Lower leg skin (tissue), 4 donors: ENCODE data around the gene ABCD1. TPM values are rescaled to one million over a fixed set of nuclear protein-coding genes. Genes with fewer than 3 reads are reported as not detected.
A peak's percentile ranks its signal among the peaks of the same experiment; 100 is the strongest.
"Not testable (repeated sequence)": the region's sequence is repeated elsewhere in the genome, so short reads cannot be mapped to it uniquely, and the experiment has no call there.

Experiments used
- DNase-seq, 2 donors: peaks; one replicate each; pipeline ENCODE4 v3.0.0-alpha.2; 2019; ENCODE audit warnings: low spot score in 2 of 2
- H3K4me3 ChIP-seq: fragments of 200-600 bp; sonication (generic); 2 replicates; pipeline ENCODE4 v1.5.1; 2017; ENCODE audit warnings: mild to moderate bottlenecking, low read depth; ENCODE audit not compliant: poor library complexity, severe bottlenecking
- POLR2A ChIP-seq, 2 donors: fragments of 450-650 bp; IDR thresholded peaks; one replicate each; pipeline ENCODE4 v1.6.1; 2016 to 2017; ENCODE audit warnings: antibody characterized with exemption in 2 of 2, mild to moderate bottlenecking in 1 of 2, moderate library complexity in 1 of 2
- WGBS, 2 donors: methylation state at CpG; one replicate each; pipeline ENCODE4 v1.1.5; 2018; 5-methylcytosine and 5-hydroxymethylcytosine counted together
- intact Hi-C: fragments of 100-400 bp; cut with DNase I; formaldehyde crosslinking; loops from one replicate; pipeline ENCODE4 v1.15.0; 2023; ENCODE audit warnings: low total_unique reads
- total RNA-seq, 4 donors: library from RNA; depleted of rRNA; stranded (reverse); fragments of >200 nt; gene quantifications; one replicate each; pipeline ENCODE4 v1.1.0, GENCODE V29; 2016
- TF ChIP-seq, protein P1 (sequence below), 3 donors: fragments of 450-650 bp; IDR thresholded peaks; one replicate each; pipeline ENCODE4 v1.5.1; 2016; ENCODE audit warnings: antibody characterized with exemption in 3 of 3, mild to moderate bottlenecking in 3 of 3, moderate library complexity in 2 of 3

Gene ABCD1
- 1 to 10 TPM; 5.0 to 9.3 (median 7.4) TPM for total RNA-seq

DNA sequence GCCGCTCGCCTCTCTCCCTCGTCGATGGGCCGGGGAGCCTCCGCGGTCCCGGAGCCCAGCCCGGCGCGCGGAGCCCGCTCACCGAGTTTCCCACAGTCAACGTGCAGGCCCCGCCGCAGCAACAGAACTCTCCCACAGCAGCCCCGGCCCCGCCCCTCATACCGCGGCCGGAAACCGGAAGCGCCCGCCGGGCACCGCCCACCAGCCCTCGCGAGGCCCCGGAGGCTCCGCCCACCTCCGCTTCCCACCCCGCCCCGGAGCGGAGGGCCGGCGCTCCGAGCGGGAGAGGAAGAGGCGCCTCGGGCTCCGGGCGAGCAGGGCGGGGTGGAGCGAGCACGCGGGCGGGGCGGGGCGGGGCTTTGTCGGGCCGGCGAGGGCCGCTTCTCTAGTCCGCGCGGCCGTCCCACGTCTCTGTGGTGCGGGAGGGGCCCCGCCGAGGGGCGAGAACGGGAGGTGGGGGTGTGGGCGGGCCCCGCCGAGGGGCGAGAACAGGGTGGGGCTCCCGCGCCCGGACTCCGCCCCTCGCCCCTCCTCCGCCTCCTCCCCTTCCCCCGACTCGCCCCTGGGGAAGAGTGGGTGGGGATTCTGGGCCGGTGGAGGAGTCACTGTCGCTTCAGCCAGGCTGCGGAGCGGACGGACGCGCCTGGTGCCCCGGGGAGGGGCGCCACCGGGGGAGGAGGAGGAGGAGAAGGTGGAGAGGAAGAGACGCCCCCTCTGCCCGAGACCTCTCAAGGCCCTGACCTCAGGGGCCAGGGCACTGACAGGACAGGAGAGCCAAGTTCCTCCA, at the start of gene ABCD1, which contains the start of gene BCAP31:
ABCD1 (plus strand) TSS at position 605 of the 787 bp plus-strand sequence. CDS start 411 bp downstream, outside the sequence.
BCAP31 (minus strand) TSS at position 136 of the 787 bp plus-strand sequence. CDS start 1,143 bp downstream, outside the sequence.
- TF ChIP-seq POLR2A (IDR thresholded peaks at IDR 0.05), result peak in 1 of 2 donors; percentile 17
- TF ChIP-seq, protein P1, sequence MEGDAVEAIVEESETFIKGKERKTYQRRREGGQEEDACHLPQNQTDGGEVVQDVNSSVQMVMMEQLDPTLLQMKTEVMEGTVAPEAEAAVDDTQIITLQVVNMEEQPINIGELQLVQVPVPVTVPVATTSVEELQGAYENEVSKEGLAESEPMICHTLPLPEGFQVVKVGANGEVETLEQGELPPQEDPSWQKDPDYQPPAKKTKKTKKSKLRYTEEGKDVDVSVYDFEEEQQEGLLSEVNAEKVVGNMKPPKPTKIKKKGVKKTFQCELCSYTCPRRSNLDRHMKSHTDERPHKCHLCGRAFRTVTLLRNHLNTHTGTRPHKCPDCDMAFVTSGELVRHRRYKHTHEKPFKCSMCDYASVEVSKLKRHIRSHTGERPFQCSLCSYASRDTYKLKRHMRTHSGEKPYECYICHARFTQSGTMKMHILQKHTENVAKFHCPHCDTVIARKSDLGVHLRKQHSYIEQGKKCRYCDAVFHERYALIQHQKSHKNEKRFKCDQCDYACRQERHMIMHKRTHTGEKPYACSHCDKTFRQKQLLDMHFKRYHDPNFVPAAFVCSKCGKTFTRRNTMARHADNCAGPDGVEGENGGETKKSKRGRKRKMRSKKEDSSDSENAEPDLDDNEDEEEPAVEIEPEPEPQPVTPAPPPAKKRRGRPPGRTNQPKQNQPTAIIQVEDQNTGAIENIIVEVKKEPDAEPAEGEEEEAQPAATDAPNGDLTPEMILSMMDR (IDR thresholded peaks at IDR 0.05), result no peak
- DNase-seq, result peak; percentile 79 to 97
- 0 to 50% methylated on average over 6 to 37 of the region's 88 CpGs for WGBS, 2 donors
- peak within 1 kb of the TSS; percentile 57 for H3K4me3 ChIP-seq
- intact Hi-C loops, result no loop called here

DNA sequence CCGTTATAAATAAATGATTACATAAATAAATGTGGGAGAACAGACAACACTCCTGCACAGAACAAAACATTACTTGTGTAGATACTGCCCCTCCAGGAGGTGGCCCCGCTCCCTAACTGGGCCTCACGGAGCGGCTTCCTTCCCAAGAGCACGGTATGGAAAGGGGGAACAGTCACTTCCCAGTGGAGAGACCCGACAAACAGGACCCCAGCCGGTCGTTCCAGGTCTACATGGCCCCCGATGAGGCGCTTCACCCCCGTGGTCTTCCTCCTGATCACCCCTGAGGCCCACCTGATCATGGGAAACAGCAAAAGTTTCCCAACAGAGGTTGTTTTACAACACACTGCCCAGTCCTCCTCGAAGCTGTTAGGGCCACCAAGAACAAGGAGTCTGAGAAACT, 43.5 kb upstream of the ABCD1 start:
- 77 to 80% methylated on average over 12 of the region's 12 CpGs for WGBS, 2 donors
- DNase-seq, result peak in 1 of 2 donors; percentile 70
- intact Hi-C loops, result no loop called here
- no peak for TF ChIP-seq POLR2A (IDR thresholded peaks at IDR 0.05)
- TF ChIP-seq, protein P1 (IDR thresholded peaks at IDR 0.05), result no peak
- no peak overlapping the region for H3K4me3 ChIP-seq

DNA sequence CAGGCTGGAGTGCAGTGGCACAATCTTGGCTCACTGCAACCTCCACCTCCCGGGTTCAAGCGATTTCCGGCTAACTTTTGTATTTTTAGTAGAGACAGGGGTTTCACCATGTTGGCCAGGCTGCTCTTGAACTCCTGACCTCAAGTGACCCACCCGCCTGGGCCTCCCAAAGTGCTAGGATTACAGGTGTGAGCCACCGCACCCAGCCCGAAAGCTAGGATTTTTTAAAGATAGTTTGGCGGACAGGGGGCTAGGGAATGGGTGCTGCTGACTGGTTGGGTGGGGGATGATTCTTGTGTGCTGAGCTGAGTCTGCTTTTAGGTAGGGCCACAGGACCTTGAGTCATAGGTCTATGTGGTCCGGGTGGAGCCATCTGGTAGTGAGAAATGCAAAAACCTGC, 41.2 kb upstream of the ABCD1 start:
- DNase-seq, result peak in 1 of 2 donors; percentile 75
- WGBS, 2 donors, result 97 to 99% methylated on average over 8 of the region's 8 CpGs
- intact Hi-C loops, H3K4me3 ChIP-seq: not testable (repeated sequence)

DNA sequence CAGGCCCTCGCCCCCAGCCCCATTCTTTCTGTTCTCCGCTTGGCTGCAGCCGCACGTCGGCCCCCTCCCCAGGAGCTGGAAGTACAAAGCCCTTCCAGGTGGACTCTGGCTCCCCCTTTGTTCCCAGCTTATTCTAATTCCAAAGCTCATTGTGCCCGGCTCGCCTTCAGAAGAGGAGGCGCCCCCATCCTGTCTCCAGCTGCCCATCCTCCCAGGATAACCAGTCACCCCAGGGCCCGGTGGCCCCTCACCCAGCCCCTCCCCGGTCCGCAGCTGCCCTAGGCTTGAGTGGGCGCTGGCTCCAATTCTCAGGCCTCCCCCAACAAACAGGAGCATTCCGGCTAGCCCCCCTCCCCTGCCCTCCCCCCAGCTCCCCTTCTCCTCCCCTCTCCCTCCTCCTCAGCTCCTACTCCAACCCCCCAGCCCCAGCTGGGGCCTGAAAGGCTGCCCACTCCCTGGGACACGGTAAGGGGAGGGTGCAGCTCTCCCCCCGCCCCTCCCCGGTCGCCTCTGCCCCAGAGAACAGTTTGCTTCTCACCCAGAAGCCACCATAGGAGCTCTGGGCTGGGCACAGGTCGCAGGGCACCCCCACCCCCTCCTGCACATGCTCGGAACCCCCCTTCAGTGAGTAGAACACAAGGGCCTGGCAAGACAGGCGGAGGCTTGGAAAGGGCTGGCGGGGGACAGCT, 40.0 kb upstream of the ABCD1 start:
- no peak overlapping the region for H3K4me3 ChIP-seq
- peak in 1 of 2 donors; percentile 77 for DNase-seq
- intact Hi-C loops, result no loop called here
- WGBS, 2 donors, result 63 to 68% methylated on average over 10 to 21 of the region's 21 CpGs
- TF ChIP-seq, protein P1 (IDR thresholded peaks at IDR 0.05), result no peak
- no peak for TF ChIP-seq POLR2A (IDR thresholded peaks at IDR 0.05)

DNA sequence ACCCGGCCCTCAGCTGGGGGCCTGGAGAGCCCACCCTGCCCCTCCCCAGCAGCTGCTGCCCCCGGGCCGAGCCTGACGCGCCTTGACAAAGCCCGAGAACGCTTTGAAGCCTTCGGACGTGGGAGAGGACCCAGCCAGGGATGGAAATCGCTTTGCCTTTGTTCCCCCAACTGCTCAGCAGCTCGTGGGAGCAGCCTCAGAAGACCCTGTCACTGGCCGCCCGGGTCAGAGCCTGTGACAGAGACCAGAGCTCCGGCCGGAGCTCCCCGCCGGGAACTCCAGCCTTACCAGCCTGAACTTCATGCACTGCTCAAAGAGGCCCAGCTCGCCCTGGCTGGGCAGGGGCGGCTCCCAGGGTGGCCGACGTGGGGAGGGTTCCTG, 39.5 kb upstream of the ABCD1 start:
- DNase-seq, result no peak
- intact Hi-C loops, result no loop called here
- TF ChIP-seq, protein P1 (IDR thresholded peaks at IDR 0.05), result no peak
- no peak for TF ChIP-seq POLR2A (IDR thresholded peaks at IDR 0.05)
- 86% methylated on average over 13 of the region's 21 CpGs; no CpG with 5 or more reads in 1 of the 2 donors for WGBS, 2 donors
- H3K4me3 ChIP-seq, result no peak overlapping the region
